Measurements from ENCODE around the gene DZANK1. TPM values are rescaled to one million over a fixed set of nuclear protein-coding genes. Genes with fewer than 3 reads are reported as not detected.
"Not testable (repeated sequence)": the region's sequence is repeated elsewhere in the genome, so short reads cannot be mapped to it uniquely, and the experiment has no call there.

The DZANK1 gene
- total RNA-seq, 1 donor from 2014 or later: 3.3 TPM

GRCh38 chr20:18377896-18378481, 88.8 kb downstream of the DZANK1 start:
- DNase-seq (ENCODE audit: low read depth): no peak

GRCh38 chr20:18375551-18375950, 91.3 kb downstream of the DZANK1 start:
- DNase-seq (ENCODE audit: low read depth): not testable (repeated sequence)

DNA sequence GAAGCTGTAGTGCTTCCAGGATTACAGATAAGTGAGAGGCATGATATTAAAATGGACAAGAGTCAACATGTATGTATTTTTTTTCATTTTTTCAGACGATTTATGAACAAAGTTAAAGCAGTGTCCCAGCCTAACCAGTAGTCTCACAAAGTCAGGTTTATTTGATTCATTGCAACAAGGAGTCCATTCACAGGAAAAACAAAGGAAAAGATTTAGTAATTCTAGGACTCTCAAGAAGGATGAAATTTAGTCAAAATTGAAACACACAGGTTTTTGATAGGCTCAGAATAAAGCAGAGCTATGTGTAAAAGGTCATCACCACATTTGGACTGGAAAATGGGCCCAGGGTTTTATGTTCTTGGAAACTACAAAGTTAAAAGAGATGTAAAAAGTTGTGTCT, 94.5 kb downstream of the DZANK1 start:
- DNase-seq (ENCODE audit: low read depth): no peak

DNA sequence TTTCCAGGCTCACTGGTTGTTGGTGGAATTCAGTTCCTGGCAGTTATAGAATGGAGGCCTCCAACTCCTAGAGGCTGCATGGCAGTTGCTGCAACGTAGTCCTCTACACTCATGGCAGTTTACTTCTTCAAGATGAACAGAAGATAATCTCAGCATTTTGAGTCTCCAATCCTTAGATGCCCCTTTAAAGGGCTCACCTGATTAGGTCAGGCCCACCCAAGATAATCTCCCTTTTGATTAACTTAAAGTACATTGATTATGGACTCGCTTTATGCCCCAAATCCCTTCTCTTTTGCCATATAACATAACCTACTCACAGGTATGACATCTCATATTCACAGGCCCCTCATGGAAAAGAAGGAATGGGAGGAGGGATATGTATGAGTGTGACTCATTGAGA, 102.1 kb downstream of the DZANK1 start:
- DNase-seq (ENCODE audit: low read depth): no peak

GRCh38 chr20:18363708-18364107, 103.1 kb downstream of the DZANK1 start:
- DNase-seq (ENCODE audit: low read depth): no peak

DNA sequence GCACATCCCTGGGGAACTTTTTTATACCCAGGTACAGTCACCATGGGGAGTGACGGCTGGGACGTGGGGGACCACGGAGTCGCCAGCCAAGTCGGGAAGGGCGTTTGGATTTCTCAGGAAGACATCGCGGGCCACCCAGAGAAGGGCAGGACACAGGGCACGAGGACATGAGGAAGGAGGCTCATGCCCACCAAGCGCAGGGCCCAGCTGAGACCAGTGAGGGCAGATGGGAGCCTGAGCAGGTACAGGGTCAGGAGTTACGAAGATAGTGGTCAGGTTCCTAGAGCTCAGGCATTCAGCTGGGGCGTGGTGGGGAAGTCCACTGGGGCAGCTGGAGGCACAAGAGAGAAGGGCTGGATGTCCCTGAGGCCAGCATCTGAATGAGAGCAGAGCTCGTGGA, 103.9 kb downstream of the DZANK1 start:
- DNase-seq (ENCODE audit: low read depth): no peak

DNA sequence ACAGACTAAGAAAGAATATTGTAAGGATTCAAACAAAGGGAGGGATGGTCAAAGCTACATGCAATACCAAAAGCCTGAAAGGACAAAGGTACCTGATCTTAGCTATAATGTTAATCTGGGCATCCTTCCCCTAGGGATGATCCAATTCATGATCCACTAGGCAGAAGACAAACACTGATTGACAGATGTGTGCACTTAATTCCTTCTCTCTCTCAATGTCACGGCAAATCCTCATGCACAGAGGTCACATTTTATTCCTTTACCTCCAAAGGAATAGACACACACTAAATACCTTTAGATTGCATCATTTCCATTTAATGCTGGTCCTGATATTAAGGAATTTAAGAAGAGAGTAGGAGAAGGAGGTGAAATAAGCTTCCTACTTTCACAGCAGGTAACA, 105.2 kb downstream of the DZANK1 start:
- no peak for DNase-seq (ENCODE audit: low read depth)

- no peak for DNase-seq (ENCODE audit: low read depth)
These were observed 106.2 kb downstream of the DZANK1 start for GRCh38 chr20:18360635-18361034.

DNA sequence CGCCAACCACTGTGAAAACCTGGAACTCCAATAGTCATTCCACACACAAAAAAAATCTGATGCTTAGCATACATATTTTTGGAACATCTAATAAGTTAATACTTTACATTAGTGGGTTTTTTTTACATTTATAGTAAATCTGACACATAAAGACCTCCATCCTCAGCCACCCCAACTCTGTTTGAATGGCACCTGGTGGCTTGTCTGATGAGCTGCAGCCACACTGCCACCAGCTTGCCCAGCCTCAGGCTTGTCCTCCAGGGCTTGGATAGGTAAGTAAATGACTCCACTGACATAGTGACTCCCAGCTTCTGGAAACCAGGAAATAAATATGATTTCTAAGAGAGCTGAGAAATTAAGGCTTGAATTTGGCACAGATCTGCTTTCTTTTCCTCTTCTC, 107.0 kb downstream of the DZANK1 start:
- no peak for DNase-seq (ENCODE audit: low read depth)

DNA sequence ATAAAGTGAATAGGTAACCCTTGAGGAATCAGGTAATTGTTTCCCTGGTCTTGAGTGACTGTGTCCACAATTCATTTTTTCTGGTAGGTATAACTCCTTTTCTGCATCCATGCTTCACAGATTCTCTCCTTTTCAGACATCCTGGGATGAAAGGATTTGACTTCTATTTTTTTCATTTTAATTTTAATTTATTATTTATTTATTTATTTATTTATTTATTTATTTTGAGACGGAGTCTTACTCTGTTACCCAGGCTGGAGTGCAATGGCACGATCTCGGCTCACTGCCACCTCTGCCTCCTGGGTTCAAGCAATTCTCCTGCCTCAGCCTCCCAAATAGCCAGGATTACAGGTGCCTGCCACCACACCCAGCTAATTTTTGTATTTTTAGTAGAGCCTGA, 117.1 kb downstream of the DZANK1 start:
- DNase-seq (ENCODE audit: low read depth): not testable (repeated sequence)

Other genes with a start within 250 kb of the DZANK1 start
- 20.7 and 24.5 TPM in 2 replicates for gene ZNF133, start 178.5 kb downstream of the DZANK1 start, total RNA-seq
- 11.7 and 16.1 TPM in 2 replicates for gene POLR3F, start 360 bp upstream of the DZANK1 start, total RNA-seq
- gene RBBP9, start 30.2 kb upstream of the DZANK1 start, total RNA-seq: 18.8 and 46.2 TPM in 2 replicates
- 114 and 123 TPM in 2 replicates for gene SEC23B, start 40.9 kb upstream of the DZANK1 start, total RNA-seq
- 82.7 and 144 TPM in 2 replicates for gene SMIM26, start 100.4 kb upstream of the DZANK1 start, total RNA-seq
- 92.6 and 150 TPM in 2 replicates for gene DTD1, start 121.0 kb upstream of the DZANK1 start, total RNA-seq